Neural cell (in vitro differentiated cells): ENCODE measurements around the gene CARD9. TPM values are rescaled to one million over a fixed set of nuclear protein-coding genes. Genes with fewer than 3 reads are reported as not detected.

Experiments used
- H2AFZ ChIP-seq: fragments of 200-600, 300-800 bp; sonication (generic), shearing (Covaris generic); 2 replicates; pipeline ENCODE4 v1.6.0; 2014; ENCODE audit warnings: low read depth, mild to moderate bottlenecking, antibody characterized with exemption, low read length, moderate library complexity
- H3F3A ChIP-seq: fragments of 200-600 bp; shearing (Covaris generic); 2 replicates; pipeline ENCODE4 v1.6.1; 2016; ENCODE audit warnings: mild to moderate bottlenecking, moderate library complexity, mixed read lengths, antibody characterized with exemption, low read length; ENCODE audit not compliant: insufficient read depth, poor library complexity, severe bottlenecking
- H3K27ac ChIP-seq: fragments of 200-600, 300-800 bp; sonication (generic), shearing (Covaris generic); 2 replicates; pipeline ENCODE4 v1.5.1; 2014; ENCODE audit warnings: mild to moderate bottlenecking, low read length, moderate library complexity
- H3K27me3 ChIP-seq: fragments of 300-800, 200-600 bp; sonication (generic), shearing (Covaris generic); 2 replicates; pipeline ENCODE4 v1.6.0; 2014; ENCODE audit warnings: mild to moderate bottlenecking, low read depth, low read length, moderate library complexity; ENCODE audit not compliant: insufficient read depth
- H3K36me3 ChIP-seq: fragments of 300-800, 200-600 bp; sonication (generic), shearing (Covaris generic); 2 replicates; pipeline ENCODE4 v1.5.1; 2014; ENCODE audit warnings: mild to moderate bottlenecking, antibody characterized with exemption, low read length, moderate library complexity; ENCODE audit not compliant: insufficient read depth
- H3K4me2 ChIP-seq: fragments of 300-800, 200-600 bp; sonication (generic), shearing (Covaris generic); 2 replicates; pipeline ENCODE4 v1.6.0; 2014; ENCODE audit warnings: mild to moderate bottlenecking, low read length
- H3K4me3 ChIP-seq: fragments of 300-800, 200-600 bp; sonication (generic), shearing (Covaris generic); 2 replicates; pipeline ENCODE4 v1.5.1; 2014; ENCODE audit warnings: mild to moderate bottlenecking, low read length, moderate library complexity
- H3K79me2 ChIP-seq: fragments of 200-600 bp; shearing (Covaris generic); replicated peaks from 2 replicates; pipeline ENCODE4 v1.6.0; 2014; ENCODE audit warnings: mild to moderate bottlenecking, low read length, moderate library complexity; ENCODE audit not compliant: insufficient read depth
- H3K9ac ChIP-seq: fragments of 300-800, 200-600 bp; sonication (generic), shearing (Covaris generic); 2 replicates; pipeline ENCODE4 v1.6.1; 2016; ENCODE audit warnings: mild to moderate bottlenecking, low read length, mixed read lengths
- H3K9me2 ChIP-seq: fragments of 200-600 bp; shearing (Covaris generic); 2 replicates; pipeline ENCODE4 v1.6.1; 2016; ENCODE audit warnings: mild to moderate bottlenecking, low read length, mixed read lengths; ENCODE audit not compliant: insufficient read depth
- H3K9me3 ChIP-seq: fragments of 200-600, 300-800 bp; sonication (generic), shearing (Covaris generic); 2 replicates; pipeline ENCODE4 v1.6.1; 2016; ENCODE audit warnings: mild to moderate bottlenecking, mixed run types, low read length, moderate library complexity, mixed read lengths
- H4K20me1 ChIP-seq: fragments of 200-600 bp; shearing (Covaris generic); 2 replicates; pipeline ENCODE4 v1.6.1; 2016; ENCODE audit warnings: mild to moderate bottlenecking, mixed run types; ENCODE audit not compliant: insufficient read depth
- EP300 ChIP-seq: fragments of 450-650 bp; conservative IDR thresholded peaks from 2 replicates; pipeline ENCODE4 v1.6.1; 2014; ENCODE audit warnings: antibody characterized with exemption, mild to moderate bottlenecking, moderate library complexity; ENCODE audit not compliant: poor library complexity, severe bottlenecking
- EZH2 ChIP-seq: fragments of 200-600, 300-800 bp; shearing (Covaris generic), sonication (generic); IDR thresholded peaks from 2 replicates; pipeline ENCODE4 v1.6.1; 2014; ENCODE audit warnings: antibody characterized with exemption, low read length, borderline replicate concordance, mild to moderate bottlenecking; ENCODE audit not compliant: insufficient read depth, poor library complexity, severe bottlenecking
- MXI1 ChIP-seq: fragments of 450-650 bp; conservative IDR thresholded peaks from 2 replicates; pipeline ENCODE4 v1.6.1; 2014; ENCODE audit warnings: antibody characterized with exemption, mild to moderate bottlenecking; ENCODE audit not compliant: poor library complexity, severe bottlenecking
- POLR2AphosphoS5 ChIP-seq: IDR thresholded peaks from 2 replicates; pipeline ENCODE4 v1.6.1; 2012
- RAD21 ChIP-seq: fragments of 450-650 bp; conservative IDR thresholded peaks from 2 replicates; pipeline ENCODE4 v1.6.1; 2014; ENCODE audit warnings: antibody characterized with exemption, mild to moderate bottlenecking, moderate library complexity
- SMC3 ChIP-seq: fragments of 450-650 bp; conservative IDR thresholded peaks from 2 replicates; pipeline ENCODE4 v1.6.1; 2014; ENCODE audit warnings: antibody characterized with exemption, mild to moderate bottlenecking, moderate library complexity; ENCODE audit not compliant: poor library complexity
- TAF1 ChIP-seq: IDR thresholded peaks from 2 replicates; pipeline ENCODE4 v1.6.1; 2012; ENCODE audit warnings: low read depth
- polyA plus RNA-seq: library from polyadenylated mRNA; depleted of rRNA; stranded (reverse); fragments of >200 nt; gene quantifications from 2 replicates; pipeline ENCODE4 v1.2.3, GENCODE V29; 2014
- TF ChIP-seq, protein P1 (sequence below): IDR thresholded peaks from 2 replicates; pipeline ENCODE4 v1.6.1; 2012; ENCODE audit warnings: borderline replicate concordance
- TF ChIP-seq, protein P2 (sequence below): fragments of 450-650 bp; IDR thresholded peaks from 2 replicates; pipeline ENCODE4 v1.5.1; 2014; ENCODE audit warnings: antibody characterized with exemption, mild to moderate bottlenecking, moderate library complexity; ENCODE audit not compliant: poor library complexity, severe bottlenecking

The CARD9 gene
- polyA plus RNA-seq, 1 donor from 2014 or later: 0.77 TPM

DNA sequence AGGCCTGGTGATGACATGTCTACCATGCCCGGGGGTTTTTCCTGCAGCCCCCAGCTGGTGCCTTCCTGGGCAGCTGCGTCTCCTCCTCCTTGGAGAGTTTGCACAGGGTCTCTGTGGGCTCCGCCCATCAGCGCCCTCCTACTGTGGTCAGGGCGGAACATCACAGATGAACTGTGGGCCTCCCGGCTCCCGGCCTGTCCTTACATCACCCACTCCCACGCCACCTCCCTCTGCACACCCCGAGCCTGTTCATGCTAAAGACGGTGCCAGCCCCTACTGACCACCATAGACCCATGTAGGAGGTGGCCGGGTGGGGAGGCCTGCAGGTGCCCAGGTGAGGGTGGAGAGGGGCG lies 33.5 kb downstream of the CARD9 start:
- Histone ChIP-seq H3K79me2 (no peaks in the 10 kb centered on the region), H3K9ac (no peak overlapping the region), H3K9me3 (no peaks in the 10 kb centered on the region), H3K27ac (no peak overlapping the region), H3K27me3 (no peaks in the 10 kb centered on the region), H3K9me2 (no peaks in the 10 kb centered on the region), H3K4me2 (no peak overlapping the region), H3F3A (no peaks in the 10 kb centered on the region), H3K36me3 (no peaks in the 10 kb centered on the region), H3K4me3 (no peak overlapping the region), H4K20me1 (no peaks in the 10 kb centered on the region), H2AFZ (no peak overlapping the region)
- no peak for TF ChIP-seq EP300
- no peak for TF ChIP-seq RAD21
- no peak for TF ChIP-seq EZH2
- TF ChIP-seq SMC3: no peak
- TF ChIP-seq MXI1: no peak
- no peak for TF ChIP-seq POLR2AphosphoS5
- TF ChIP-seq, protein P1, sequence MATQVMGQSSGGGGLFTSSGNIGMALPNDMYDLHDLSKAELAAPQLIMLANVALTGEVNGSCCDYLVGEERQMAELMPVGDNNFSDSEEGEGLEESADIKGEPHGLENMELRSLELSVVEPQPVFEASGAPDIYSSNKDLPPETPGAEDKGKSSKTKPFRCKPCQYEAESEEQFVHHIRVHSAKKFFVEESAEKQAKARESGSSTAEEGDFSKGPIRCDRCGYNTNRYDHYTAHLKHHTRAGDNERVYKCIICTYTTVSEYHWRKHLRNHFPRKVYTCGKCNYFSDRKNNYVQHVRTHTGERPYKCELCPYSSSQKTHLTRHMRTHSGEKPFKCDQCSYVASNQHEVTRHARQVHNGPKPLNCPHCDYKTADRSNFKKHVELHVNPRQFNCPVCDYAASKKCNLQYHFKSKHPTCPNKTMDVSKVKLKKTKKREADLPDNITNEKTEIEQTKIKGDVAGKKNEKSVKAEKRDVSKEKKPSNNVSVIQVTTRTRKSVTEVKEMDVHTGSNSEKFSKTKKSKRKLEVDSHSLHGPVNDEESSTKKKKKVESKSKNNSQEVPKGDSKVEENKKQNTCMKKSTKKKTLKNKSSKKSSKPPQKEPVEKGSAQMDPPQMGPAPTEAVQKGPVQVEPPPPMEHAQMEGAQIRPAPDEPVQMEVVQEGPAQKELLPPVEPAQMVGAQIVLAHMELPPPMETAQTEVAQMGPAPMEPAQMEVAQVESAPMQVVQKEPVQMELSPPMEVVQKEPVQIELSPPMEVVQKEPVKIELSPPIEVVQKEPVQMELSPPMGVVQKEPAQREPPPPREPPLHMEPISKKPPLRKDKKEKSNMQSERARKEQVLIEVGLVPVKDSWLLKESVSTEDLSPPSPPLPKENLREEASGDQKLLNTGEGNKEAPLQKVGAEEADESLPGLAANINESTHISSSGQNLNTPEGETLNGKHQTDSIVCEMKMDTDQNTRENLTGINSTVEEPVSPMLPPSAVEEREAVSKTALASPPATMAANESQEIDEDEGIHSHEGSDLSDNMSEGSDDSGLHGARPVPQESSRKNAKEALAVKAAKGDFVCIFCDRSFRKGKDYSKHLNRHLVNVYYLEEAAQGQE: no peak
- TF ChIP-seq, protein P2, sequence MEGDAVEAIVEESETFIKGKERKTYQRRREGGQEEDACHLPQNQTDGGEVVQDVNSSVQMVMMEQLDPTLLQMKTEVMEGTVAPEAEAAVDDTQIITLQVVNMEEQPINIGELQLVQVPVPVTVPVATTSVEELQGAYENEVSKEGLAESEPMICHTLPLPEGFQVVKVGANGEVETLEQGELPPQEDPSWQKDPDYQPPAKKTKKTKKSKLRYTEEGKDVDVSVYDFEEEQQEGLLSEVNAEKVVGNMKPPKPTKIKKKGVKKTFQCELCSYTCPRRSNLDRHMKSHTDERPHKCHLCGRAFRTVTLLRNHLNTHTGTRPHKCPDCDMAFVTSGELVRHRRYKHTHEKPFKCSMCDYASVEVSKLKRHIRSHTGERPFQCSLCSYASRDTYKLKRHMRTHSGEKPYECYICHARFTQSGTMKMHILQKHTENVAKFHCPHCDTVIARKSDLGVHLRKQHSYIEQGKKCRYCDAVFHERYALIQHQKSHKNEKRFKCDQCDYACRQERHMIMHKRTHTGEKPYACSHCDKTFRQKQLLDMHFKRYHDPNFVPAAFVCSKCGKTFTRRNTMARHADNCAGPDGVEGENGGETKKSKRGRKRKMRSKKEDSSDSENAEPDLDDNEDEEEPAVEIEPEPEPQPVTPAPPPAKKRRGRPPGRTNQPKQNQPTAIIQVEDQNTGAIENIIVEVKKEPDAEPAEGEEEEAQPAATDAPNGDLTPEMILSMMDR: no peak
- no peak for TF ChIP-seq TAF1

DNA sequence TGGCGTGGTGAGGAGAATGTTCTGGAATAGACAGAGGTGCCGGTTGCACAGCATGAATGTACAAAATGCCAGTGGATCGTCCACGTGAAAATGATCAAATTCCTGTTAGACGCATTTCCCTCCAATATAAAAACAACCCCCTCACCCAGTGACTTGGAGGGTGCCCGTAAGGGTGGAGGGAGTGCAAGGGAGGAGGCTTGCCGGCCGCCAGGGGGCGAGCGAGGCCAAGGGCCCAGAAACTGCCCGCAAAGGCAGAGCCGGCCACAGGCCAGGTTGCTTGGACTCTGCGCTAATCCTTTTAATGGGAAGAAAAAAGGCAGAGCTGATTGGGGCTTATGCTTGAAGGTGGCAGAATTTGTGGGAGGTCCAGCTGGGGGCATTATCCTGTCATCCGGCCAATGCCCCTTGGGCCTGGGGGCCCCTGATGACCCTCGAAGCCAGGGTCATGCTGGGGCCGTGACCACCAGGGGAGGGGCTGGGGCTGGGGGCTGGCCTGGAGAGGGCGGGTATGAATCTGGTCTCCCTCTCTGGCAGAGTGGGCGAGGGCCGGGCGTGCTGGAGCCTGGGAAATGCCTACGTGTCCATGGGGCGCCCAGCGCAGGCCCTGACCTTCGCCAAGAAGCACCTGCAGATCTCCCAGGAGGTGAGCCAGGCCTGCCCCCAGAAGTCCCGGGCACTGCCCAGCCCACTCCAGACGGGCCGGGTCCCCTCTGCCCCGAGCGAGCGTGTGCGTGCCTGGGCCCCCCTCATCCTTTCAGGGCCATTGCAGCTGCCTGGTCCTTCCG lies 34.1 kb downstream of the CARD9 start:
- Histone ChIP-seq H3K9me3 (no peaks in the 10 kb centered on the region), H3K27ac (no peak overlapping the region), H3K9me2 (no peaks in the 10 kb centered on the region), H3F3A (no peaks in the 10 kb centered on the region), H2AFZ (no peak overlapping the region), H3K4me3 (no peak overlapping the region), H4K20me1 (no peaks in the 10 kb centered on the region), H3K4me2 (no peak overlapping the region), H3K27me3 (no peaks in the 10 kb centered on the region), H3K9ac (no peak overlapping the region), H3K36me3 (no peaks in the 10 kb centered on the region), H3K79me2 (no peaks in the 10 kb centered on the region)
- TF ChIP-seq, protein P2: peak; percentile 56
- TF ChIP-seq, protein P1: no peak
